HG02981 (cell line): ENCODE data around the gene BBC3.

Source experiments
- ATAC-seq: cut with Tn5 transposase; IDR thresholded peaks from one replicate; pipeline ENCODE4 v1.9.1; 2021; ENCODE audit warnings: mild to moderate bottlenecking, moderate library complexity; ENCODE audit not compliant: unreplicated experiment

BBC3 gene

GRCh38 chr19:47232422-47233211, 1.6 kb upstream of the BBC3 start:
- no peak for ATAC-seq

- peak; percentile 27 for ATAC-seq
Measured at GRCh38 chr19:47231215-47232054, 436 bp upstream of the BBC3 start.

DNA sequence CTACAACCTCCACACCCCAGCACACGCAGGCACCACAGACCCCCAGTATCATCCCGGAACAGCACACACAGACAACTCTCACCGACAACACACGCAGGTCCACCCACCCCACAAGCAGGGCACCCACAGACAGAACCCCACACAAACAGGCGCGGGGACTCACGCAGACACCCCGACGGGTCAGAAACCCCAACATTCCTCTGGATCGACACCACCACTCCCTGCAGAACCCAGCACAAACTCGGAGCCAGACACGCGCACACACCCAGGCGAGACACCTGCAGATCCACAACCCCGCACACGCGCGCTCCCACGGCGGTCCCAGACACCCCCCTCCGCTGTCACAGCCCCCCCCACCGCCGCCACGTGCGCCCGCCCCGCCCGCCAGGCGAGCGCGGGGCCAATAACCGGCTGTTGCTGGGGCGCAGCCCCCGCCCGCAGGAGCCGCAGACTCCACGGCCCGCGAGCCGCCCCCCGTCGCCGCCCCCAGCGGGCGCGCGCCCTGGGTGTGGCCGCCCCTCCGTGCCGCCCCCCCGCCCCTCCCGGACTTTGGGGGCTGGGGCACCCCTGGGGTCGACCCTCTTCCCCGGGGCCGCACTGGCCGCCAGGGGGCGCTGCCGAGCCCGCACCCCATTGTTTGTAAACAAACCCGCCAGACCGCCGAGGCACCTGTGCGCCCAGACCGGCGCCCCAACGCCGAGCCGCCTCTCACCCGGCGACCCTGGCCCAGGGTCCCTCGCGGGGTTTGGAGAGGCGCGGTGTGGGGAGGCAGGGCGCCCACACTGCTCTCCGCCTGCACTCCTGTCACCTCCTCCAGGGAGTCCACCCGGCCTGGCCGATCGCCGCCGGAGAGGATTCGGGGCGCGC, 712 bp downstream of the BBC3 start:
- ATAC-seq, result no peak

GRCh38 chr19:47229676-47230053, 1.3 kb downstream of the BBC3 start:
- ATAC-seq, result no peak

DNA sequence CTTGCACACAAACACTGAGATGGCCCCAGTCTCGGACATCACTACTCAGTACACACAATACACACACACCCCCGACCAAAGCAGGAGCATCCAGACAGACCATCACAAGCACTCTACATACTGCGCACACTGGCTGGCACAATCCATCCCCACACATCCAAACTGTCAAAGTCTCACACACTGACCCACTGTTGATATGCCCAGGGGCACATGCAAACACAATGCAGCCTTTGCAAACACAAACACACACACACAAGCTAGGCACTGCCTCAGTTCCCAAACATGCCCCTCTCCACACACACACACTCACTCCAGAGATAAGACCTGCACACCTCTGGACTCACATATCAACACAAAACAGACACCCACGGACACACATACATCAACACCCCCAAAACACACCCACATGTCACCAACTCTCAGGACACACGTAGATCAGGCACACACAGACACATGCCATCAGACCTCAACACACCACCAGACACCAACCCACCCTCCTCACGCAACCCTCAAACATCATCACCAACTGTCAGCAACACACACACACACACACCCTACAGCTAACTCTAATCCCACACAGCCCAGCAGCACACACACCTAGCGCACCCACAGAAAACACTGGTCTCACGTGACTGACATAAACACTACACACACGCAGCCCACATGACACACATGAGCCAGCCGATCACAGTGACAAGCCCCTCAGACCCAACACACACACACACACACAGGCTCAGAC, 1.9 kb downstream of the BBC3 start:
- no peak for ATAC-seq

GRCh38 chr19:47228168-47228936, 2.6 kb downstream of the BBC3 start:
- no peak for ATAC-seq

DNA sequence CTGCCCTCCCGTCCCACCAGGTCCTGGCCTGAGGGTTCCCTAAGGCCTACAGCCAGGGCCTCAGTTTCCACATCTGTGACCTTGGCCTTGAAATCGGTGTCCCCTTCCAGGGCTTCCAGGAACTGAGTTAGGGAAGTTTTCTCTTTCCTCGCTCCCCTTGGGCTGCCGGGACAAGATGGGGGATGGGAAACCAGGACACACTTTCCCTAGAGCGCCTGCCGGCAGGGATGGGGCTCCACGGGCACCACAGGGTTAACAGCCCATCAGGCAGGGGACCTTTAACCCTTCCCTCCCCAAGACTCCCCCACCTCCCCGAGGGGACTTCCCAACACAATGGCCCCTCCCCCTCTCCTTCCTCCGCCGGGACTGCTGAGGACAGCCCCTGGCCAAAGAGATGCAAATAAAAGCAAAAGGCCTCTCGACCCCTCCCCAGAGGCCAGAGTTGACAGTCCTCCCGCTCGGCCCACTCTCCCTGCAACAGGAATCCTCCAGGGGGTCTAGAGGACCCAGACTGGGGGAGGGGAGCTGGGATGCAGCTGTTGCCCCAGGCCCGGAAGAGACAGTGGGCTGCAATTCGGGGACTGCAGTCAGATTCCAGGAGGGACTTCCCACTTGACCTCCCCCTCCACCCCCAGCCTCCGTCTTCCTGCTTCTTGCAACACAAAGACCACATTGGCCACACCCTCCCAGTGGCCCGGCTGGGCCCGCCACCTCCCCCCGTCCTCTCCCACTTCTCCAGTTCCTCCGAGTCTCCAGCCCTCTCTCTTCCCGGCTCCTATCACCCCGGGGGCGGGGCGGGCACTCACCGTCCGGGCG, 3.4 kb downstream of the BBC3 start:
- ATAC-seq, result no peak

DNA sequence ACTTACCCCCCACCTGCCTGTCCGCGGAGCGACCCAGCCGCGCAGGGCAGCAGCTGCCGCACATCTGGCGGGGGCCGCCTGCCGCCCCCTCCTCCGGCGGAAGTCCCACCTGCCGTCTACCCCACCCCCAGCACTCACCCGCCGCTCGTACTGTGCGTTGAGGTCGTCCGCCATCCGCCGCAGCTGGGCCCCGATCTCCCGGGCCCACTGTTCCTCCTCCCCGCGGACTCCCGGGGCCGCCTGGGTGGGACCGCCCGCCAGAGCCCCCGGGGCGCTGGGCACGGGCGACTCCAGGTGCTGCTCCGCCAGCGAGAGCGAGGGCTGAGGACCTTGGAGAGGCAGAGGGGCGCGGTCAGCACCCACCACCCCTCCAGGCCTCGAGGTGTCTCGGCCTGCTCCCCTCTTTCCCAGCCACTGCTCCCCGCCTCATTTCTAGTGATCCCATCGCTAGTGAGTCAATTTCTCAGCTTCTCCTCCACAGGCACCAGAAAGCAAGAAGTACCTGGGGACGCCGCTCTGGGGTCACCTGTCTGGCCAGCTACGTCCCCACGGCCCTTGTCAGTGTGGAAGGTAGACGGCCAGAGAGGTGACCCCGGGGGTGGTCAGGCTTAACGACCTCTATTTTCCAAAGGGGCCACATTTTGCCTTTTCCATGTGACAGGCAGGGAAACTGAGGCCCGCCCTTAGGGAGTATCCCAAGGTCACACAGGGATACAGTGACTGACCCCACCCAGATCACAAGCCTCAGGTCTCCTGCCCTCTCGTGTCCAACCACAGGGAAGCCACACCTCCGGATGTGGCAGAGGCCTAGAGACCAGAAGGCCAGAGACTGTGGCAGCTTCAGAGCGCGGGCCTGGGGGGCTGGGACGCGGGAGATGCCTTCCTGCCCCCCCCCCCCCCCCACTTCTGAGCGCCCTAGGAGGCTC, 4.3 kb downstream of the BBC3 start:
- ATAC-seq, result no peak

- peak; percentile 38 for ATAC-seq
Measured at GRCh38 chr19:47225746-47226425, 5.1 kb downstream of the BBC3 start.

DNA sequence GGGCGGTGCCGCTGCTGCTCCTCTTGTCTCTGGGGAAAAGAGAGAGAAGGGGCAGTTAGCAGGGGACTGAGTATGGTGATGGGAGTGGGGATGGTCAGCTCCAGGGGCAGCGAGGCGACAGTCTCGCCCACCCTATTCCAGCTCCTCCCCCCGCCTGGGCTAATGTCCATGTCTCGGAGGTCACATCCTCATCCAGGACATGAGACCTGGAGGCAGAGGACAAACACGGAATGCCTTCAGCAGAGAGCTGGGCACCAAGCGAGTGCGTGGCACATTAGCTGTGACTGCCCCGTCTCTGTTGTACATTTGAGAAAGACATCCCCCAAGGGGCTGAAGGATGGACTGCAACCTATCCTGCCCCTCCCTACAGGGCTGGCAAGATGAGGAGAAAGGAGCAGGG, 9.1 kb downstream of the BBC3 start:
- ATAC-seq, result no peak

DNA sequence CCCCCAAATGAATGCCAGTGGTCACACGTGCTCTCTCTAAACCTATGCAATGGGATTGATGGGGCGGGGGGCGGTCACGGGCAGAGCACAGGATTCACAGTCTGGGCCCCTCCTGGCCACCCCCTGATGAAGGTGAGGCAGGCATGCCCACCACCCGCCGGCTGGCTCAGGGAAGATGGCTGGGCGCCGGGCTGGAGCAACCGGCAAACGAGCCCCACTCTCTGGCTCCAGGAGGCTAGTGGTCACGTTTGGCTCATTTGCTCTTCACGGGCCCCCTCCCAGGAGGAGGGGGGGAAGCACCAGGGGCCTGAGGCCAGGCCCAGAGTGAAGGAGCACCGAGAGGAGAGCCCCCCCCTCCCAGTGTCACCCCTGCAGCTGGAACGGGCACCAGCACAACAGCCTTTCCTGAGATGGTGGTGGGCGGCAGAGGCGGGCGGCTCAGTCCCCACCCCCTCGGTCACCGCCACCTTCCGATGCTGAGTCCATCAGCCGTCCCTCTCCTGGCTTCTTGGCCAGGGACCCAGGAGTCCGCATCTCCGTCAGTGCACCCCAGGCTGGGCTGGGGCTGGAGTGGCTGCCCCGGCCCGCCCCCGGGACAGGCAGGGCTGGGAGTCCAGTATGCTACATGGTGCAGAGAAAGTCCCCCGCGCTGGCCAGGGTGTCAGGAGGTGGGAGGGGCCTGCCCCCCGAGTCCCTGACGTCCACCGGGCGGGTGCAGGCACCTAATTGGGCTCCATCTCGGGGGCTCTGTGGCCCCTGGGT, 9.7 kb downstream of the BBC3 start:
- ATAC-seq, result no peak

- no peak for ATAC-seq
Measured at GRCh38 chr19:47215581-47215980, 15.4 kb downstream of the BBC3 start.

DNA sequence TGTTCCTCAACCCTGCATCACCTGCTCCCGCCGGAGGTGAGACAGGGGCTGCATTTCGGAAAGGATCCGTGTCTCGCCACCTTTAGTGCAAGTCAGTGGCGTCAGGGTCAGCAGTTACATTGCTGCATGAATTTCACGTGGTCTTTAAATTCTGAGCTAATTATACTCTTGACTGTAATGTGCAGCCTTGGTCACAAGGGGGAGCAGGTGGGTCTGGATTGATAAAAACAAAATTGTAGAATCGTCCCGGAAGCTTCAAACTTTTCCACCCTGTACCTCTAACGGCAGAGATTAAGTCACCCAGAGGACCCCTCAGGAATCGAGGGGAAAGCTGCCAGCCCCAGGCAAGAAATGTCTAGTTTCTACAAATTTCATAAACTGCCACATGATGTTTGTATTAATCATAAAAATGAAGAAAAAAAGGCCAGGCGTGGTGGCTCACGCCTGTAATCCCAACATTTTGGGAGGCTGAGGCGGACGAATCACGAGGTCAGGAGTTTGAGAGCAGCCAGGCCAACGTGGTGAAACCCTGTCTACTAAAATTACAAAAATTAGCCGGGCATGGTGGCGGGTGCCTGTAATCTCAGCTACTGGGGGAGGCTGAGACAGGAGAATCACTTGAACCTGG, 20.2 kb downstream of the BBC3 start:
- ATAC-seq, result no peak

DNA sequence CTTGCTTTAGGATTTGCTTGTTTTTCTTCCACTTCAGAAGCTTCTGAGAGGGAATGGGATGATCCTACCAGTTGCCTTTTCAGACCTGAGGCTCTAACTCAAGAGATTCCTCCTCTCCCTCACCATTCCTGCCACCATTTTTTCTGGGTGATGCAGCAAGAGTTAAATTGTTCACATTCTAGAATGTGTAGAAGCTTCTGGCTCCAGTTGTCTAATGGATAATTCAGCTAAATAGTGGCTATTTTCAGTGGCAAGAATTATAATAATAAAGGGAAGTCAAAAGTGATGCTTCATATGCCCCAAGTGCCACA, 20.9 kb downstream of the BBC3 start:
- ATAC-seq, result no peak

GRCh38 chr19:47209319-47210179, 21.4 kb downstream of the BBC3 start:
- ATAC-seq, result no peak
